ENCODE results near the gene PACRG. TPM values are rescaled to one million over a fixed set of nuclear protein-coding genes. Genes with fewer than 3 reads are reported as not detected.

Gene PACRG
- total and polyA plus RNA-seq, 4 donors: 0.47 to 3.8 (median 2.4) TPM

DNA sequence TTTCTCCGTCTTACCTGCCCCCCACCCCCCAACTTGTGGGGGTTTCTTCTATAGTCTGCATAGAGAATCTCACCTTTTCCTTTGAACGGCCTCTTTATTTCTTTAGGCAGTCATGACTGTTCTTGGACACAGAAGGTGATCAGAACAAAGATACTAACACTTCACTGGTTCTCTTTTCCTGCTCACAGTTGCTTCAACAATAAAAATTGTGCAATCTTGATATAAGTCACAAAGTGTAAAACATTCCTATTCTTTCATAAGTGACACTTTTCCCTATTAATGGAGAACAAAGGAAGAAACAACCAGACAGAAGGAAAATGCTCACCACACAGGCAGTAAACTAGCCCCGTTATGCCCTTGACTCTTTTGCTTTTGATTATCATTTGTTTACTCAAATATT lies 448.3 kb downstream of the PACRG start (continued):
- TF ChIP-seq, protein P1, sequence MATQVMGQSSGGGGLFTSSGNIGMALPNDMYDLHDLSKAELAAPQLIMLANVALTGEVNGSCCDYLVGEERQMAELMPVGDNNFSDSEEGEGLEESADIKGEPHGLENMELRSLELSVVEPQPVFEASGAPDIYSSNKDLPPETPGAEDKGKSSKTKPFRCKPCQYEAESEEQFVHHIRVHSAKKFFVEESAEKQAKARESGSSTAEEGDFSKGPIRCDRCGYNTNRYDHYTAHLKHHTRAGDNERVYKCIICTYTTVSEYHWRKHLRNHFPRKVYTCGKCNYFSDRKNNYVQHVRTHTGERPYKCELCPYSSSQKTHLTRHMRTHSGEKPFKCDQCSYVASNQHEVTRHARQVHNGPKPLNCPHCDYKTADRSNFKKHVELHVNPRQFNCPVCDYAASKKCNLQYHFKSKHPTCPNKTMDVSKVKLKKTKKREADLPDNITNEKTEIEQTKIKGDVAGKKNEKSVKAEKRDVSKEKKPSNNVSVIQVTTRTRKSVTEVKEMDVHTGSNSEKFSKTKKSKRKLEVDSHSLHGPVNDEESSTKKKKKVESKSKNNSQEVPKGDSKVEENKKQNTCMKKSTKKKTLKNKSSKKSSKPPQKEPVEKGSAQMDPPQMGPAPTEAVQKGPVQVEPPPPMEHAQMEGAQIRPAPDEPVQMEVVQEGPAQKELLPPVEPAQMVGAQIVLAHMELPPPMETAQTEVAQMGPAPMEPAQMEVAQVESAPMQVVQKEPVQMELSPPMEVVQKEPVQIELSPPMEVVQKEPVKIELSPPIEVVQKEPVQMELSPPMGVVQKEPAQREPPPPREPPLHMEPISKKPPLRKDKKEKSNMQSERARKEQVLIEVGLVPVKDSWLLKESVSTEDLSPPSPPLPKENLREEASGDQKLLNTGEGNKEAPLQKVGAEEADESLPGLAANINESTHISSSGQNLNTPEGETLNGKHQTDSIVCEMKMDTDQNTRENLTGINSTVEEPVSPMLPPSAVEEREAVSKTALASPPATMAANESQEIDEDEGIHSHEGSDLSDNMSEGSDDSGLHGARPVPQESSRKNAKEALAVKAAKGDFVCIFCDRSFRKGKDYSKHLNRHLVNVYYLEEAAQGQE (IDR thresholded peaks at IDR 0.05): no peak
- TF ChIP-seq HNF4G (IDR thresholded peaks at IDR 0.05) (no peak), GABPA (IDR thresholded peaks at IDR 0.05 in 1 of 2, conservative IDR thresholded peaks at IDR 0.05 in 1 of 2) (no peak), FOXA1 (IDR thresholded peaks at IDR 0.05) (no peak), TAF1 (conservative IDR thresholded peaks at IDR 0.05) (no peak), SP1 (IDR thresholded peaks at IDR 0.05) (no peak), NR2F2 (IDR thresholded peaks at IDR 0.05) (no peak), RAD21 (IDR thresholded peaks at IDR 0.05) (no peak)
- TF ChIP-seq, protein P2, sequence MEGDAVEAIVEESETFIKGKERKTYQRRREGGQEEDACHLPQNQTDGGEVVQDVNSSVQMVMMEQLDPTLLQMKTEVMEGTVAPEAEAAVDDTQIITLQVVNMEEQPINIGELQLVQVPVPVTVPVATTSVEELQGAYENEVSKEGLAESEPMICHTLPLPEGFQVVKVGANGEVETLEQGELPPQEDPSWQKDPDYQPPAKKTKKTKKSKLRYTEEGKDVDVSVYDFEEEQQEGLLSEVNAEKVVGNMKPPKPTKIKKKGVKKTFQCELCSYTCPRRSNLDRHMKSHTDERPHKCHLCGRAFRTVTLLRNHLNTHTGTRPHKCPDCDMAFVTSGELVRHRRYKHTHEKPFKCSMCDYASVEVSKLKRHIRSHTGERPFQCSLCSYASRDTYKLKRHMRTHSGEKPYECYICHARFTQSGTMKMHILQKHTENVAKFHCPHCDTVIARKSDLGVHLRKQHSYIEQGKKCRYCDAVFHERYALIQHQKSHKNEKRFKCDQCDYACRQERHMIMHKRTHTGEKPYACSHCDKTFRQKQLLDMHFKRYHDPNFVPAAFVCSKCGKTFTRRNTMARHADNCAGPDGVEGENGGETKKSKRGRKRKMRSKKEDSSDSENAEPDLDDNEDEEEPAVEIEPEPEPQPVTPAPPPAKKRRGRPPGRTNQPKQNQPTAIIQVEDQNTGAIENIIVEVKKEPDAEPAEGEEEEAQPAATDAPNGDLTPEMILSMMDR (IDR thresholded peaks at IDR 0.05; ENCODE audit: low read depth, low read length, missing input control): no peak

DNA sequence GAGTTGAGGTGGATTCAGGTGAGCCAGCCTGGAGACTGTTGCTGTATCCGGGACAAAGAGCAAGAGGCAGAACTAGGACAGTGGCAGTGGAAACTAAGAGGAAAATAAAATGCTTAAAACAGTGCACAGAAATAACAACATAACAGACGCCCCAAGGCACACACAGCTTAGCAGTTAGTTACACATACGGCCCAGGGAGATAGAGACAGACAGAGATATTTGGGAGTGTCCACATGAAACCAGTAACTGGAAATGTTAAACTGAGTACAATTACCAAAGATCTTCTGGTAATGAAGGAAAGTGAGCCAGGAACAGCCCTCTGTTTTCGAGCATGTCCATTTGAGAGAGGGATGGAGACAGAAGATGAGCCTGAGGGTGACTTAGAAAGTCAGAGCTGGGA lies 449.2 kb downstream of the PACRG start:
- TF ChIP-seq, protein P2 (IDR thresholded peaks at IDR 0.05; ENCODE audit: low read depth, low read length, missing input control): no peak
- TF ChIP-seq, protein P3, sequence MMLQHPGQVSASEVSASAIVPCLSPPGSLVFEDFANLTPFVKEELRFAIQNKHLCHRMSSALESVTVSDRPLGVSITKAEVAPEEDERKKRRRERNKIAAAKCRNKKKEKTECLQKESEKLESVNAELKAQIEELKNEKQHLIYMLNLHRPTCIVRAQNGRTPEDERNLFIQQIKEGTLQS (IDR thresholded peaks at IDR 0.05): no peak
- TF ChIP-seq SP1 (IDR thresholded peaks at IDR 0.05): no peak
- no peak for TF ChIP-seq GABPA (IDR thresholded peaks at IDR 0.05 in 1 of 2, conservative IDR thresholded peaks at IDR 0.05 in 1 of 2)
- no peak for TF ChIP-seq RXRA (IDR thresholded peaks at IDR 0.05)
- TF ChIP-seq TAF1 (conservative IDR thresholded peaks at IDR 0.05): no peak
- no peak for TF ChIP-seq RAD21 (IDR thresholded peaks at IDR 0.05)
- no peak for TF ChIP-seq HNF4G (IDR thresholded peaks at IDR 0.05)
- TF ChIP-seq YY1 (IDR thresholded peaks at IDR 0.05): no peak
- TF ChIP-seq HNF4A (conservative IDR thresholded peaks at IDR 0.05): no peak
- TF ChIP-seq, protein P4, sequence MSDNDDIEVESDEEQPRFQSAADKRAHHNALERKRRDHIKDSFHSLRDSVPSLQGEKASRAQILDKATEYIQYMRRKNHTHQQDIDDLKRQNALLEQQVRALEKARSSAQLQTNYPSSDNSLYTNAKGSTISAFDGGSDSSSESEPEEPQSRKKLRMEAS (IDR thresholded peaks at IDR 0.05): no peak
- TF ChIP-seq, protein P1 (IDR thresholded peaks at IDR 0.05): no peak
- no peak for TF ChIP-seq EGR1 (IDR thresholded peaks at IDR 0.05; ENCODE audit: low read depth in 2 of 2)
- TF ChIP-seq FOXA2 (IDR thresholded peaks at IDR 0.05): no peak
- TF ChIP-seq JUND (IDR thresholded peaks at IDR 0.05): no peak
- TF ChIP-seq, protein P5, sequence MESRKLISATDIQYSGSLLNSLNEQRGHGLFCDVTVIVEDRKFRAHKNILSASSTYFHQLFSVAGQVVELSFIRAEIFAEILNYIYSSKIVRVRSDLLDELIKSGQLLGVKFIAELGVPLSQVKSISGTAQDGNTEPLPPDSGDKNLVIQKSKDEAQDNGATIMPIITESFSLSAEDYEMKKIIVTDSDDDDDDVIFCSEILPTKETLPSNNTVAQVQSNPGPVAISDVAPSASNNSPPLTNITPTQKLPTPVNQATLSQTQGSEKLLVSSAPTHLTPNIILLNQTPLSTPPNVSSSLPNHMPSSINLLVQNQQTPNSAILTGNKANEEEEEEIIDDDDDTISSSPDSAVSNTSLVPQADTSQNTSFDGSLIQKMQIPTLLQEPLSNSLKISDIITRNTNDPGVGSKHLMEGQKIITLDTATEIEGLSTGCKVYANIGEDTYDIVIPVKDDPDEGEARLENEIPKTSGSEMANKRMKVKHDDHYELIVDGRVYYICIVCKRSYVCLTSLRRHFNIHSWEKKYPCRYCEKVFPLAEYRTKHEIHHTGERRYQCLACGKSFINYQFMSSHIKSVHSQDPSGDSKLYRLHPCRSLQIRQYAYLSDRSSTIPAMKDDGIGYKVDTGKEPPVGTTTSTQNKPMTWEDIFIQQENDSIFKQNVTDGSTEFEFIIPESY (IDR thresholded peaks at IDR 0.05): no peak
- H3K9ac ChIP-seq (ENCODE audit: low read depth in 1 of 2, low read length in 2 of 2): no peak overlapping the region
- WGBS: 90% methylated on average over 4 of the region's 4 CpGs
- H3K36me3 ChIP-seq (ENCODE audit: control insufficient read depth in 4 of 4, insufficient read depth in 3 of 4, low read depth in 1 of 4, low read length in 3 of 4): no peaks in the 10 kb centered on the region
- H3K4me1 ChIP-seq (ENCODE audit: control insufficient read depth in 4 of 4, insufficient read depth in 4 of 4, low read length in 3 of 4): peaks cover 0 to 16% (median 6%) of the 10 kb centered on the region in 4 donors
- no peak overlapping the region for H3K27ac ChIP-seq (ENCODE audit: low read depth in 1 of 2, low read length in 2 of 2)
- DNase-seq (ENCODE audit: low spot score): no peak
- H3K27me3 ChIP-seq (ENCODE audit: control insufficient read depth in 4 of 4, insufficient read depth in 4 of 4, low read length in 3 of 4): no peaks in the 10 kb centered on the region
- H3K9me3 ChIP-seq (ENCODE audit: control insufficient read depth in 4 of 4, low read length in 3 of 4): no peaks in the 10 kb centered on the region
- no peak overlapping the region for H3K4me3 ChIP-seq (ENCODE audit: low read depth in 1 of 3, low read length in 3 of 3)
